PC-3 (cell line): ENCODE results near the gene RNF144B.

ENCODE experiments used
- CTCF ChIP-seq: fragments of 300-600 bp; sonication (generic); conservative IDR thresholded peaks from 2 replicates; pipeline ENCODE4 v1.5.1; 2017; ENCODE audit warnings: antibody characterized with exemption, low read depth, mild to moderate bottlenecking, low read length
- EZH2 ChIP-seq: fragments of 300-600 bp; sonication (generic); IDR thresholded peaks from one replicate; pipeline ENCODE4 v1.6.1; 2017; ENCODE audit warnings: antibody characterized with exemption, mild to moderate bottlenecking, low read length; ENCODE audit not compliant: unreplicated experiment

- no peak for TF ChIP-seq CTCF
- TF ChIP-seq EZH2, result no peak
Measured at GRCh38 chr6:18360188-18360587, 27.0 kb upstream of the RNF144B start.
